OCI-LY1 (cell line): Measurements from ENCODE around the gene SALL1.

ENCODE experiments used
- EZH2 ChIP-seq: fragments of 200-600 bp; sonication (generic), shearing (Covaris generic); IDR thresholded peaks from 2 replicates; pipeline ENCODE4 v1.8.0; 2017; ENCODE audit warnings: borderline replicate concordance, mixed run types, mild to moderate bottlenecking, antibody characterized with exemption, low read length, moderate library complexity, mixed read lengths
- TF ChIP-seq, protein P1 (sequence below): fragments of 200-600 bp; sonication (generic), shearing (Covaris generic); IDR thresholded peaks from 2 replicates; pipeline ENCODE4 v1.5.1; 2017; ENCODE audit warnings: mild to moderate bottlenecking, antibody characterized with exemption, low read length, moderate library complexity, mixed read lengths

DNA sequence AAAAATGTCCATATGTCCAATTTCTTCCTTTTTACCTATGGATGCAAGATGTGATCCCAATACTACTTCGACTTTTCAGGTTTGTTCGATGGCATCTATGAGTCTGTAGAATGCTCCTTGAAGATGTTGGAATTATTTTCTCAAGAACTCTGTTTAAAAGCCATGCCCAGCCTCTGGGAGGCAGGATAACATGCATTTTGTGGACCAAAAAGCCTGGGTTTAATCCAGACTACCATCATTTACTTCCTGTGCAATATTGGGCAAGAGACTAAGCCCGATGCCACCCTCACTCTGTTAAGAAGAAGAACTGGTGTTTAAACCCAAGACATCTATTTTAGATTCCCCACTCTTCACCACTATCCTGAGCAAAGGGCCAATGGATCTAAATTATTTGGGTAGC lies 42.8 kb upstream of the SALL1 start:
- TF ChIP-seq, protein P1, sequence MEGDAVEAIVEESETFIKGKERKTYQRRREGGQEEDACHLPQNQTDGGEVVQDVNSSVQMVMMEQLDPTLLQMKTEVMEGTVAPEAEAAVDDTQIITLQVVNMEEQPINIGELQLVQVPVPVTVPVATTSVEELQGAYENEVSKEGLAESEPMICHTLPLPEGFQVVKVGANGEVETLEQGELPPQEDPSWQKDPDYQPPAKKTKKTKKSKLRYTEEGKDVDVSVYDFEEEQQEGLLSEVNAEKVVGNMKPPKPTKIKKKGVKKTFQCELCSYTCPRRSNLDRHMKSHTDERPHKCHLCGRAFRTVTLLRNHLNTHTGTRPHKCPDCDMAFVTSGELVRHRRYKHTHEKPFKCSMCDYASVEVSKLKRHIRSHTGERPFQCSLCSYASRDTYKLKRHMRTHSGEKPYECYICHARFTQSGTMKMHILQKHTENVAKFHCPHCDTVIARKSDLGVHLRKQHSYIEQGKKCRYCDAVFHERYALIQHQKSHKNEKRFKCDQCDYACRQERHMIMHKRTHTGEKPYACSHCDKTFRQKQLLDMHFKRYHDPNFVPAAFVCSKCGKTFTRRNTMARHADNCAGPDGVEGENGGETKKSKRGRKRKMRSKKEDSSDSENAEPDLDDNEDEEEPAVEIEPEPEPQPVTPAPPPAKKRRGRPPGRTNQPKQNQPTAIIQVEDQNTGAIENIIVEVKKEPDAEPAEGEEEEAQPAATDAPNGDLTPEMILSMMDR: no peak
- TF ChIP-seq EZH2: no peak
